IPS-20b (cell line): Measurements from ENCODE around the gene TARM1.
"Not testable (repeated sequence)": the region's sequence is repeated elsewhere in the genome, so short reads cannot be mapped to it uniquely, and the experiment has no call there.

Experiments used
- H3K27ac ChIP-seq: one replicate; pipeline ENCODE4 v1.5.1; 2013; ENCODE audit warnings: low read length
- H3K27me3 ChIP-seq: 2 replicates; pipeline ENCODE4 v1.6.1; 2013; ENCODE audit warnings: mild to moderate bottlenecking, low read length, inconsistent platforms; ENCODE audit not compliant: insufficient read depth
- H3K36me3 ChIP-seq: 2 replicates; pipeline ENCODE4 v1.6.1; 2013; ENCODE audit warnings: low read depth, mild to moderate bottlenecking, inconsistent platforms, low read length, moderate library complexity; ENCODE audit not compliant: insufficient read depth
- H3K4me1 ChIP-seq: 2 replicates; pipeline ENCODE4 v1.6.1; 2013; ENCODE audit warnings: mild to moderate bottlenecking, control low read depth, inconsistent platforms, low read length, moderate library complexity; ENCODE audit not compliant: insufficient read depth
- H3K4me3 ChIP-seq: 2 replicates; pipeline ENCODE4 v1.5.1; 2013; ENCODE audit warnings: mild to moderate bottlenecking, low read length, inconsistent platforms
- H3K9ac ChIP-seq: 2 replicates; pipeline ENCODE4 v1.6.1; 2013; ENCODE audit warnings: low read depth, mild to moderate bottlenecking, inconsistent platforms, low read length, moderate library complexity
- H3K9me3 ChIP-seq: 2 replicates; pipeline ENCODE4 v1.6.1; 2013; ENCODE audit warnings: mild to moderate bottlenecking, low read depth, low read length, inconsistent platforms; ENCODE audit not compliant: insufficient read depth

Gene TARM1

GRCh38 chr19:54095859-54096616 lies 14.9 kb upstream of the TARM1 start:
- H3K9me3 ChIP-seq, H3K4me1 ChIP-seq, H3K36me3 ChIP-seq, H3K27ac ChIP-seq, H3K9ac ChIP-seq: not testable (repeated sequence)
- Histone ChIP-seq H3K4me3 (peak overlapping the region; percentile 67; the same call in 1 of the 2 replicates), H3K27me3 (peaks cover 36% of the 10 kb centered on the region)

GRCh38 chr19:54095136-54095858 lies 14.1 kb upstream of the TARM1 start:
- H3K27ac ChIP-seq = no peak overlapping the region

GRCh38 chr19:54094426-54095000 lies 13.3 kb upstream of the TARM1 start:
- no peak overlapping the region for H3K27ac ChIP-seq
- H3K4me1 ChIP-seq = peaks cover 2% of the 10 kb centered on the region; the same call in 1 of the 2 replicates
- no peaks in the 10 kb centered on the region for H3K9me3 ChIP-seq
- no peak overlapping the region for H3K9ac ChIP-seq
- no peaks in the 10 kb centered on the region for H3K36me3 ChIP-seq
- peaks cover 36% of the 10 kb centered on the region for H3K27me3 ChIP-seq
- no peak overlapping the region for H3K4me3 ChIP-seq

More at GRCh38 chr19:54095136-54095858, 14.1 kb upstream of the TARM1 start:
- no peaks in the 10 kb centered on the region for H3K36me3 ChIP-seq
- H3K4me1 ChIP-seq = no peaks in the 10 kb centered on the region; the same call in 1 of the 2 replicates
- peak overlapping the region; percentile 67; the same call in 1 of the 2 replicates for H3K4me3 ChIP-seq
- peaks cover 36% of the 10 kb centered on the region for H3K27me3 ChIP-seq
- H3K9ac ChIP-seq = no peak overlapping the region; the same call in 1 of the 2 replicates
- H3K9me3 ChIP-seq = no peaks in the 10 kb centered on the region

GRCh38 chr19:54084410-54084809 lies 3.2 kb upstream of the TARM1 start:
- Histone ChIP-seq H3K36me3 (no peaks in the 10 kb centered on the region), H3K4me3 (no peak overlapping the region), H3K9me3 (peaks cover 14% of the 10 kb centered on the region; the same call in 1 of the 2 replicates), H3K27ac (no peak overlapping the region), H3K27me3 (no peaks in the 10 kb centered on the region), H3K9ac (no peak overlapping the region), H3K4me1 (peaks cover under 1% of the 10 kb centered on the region; the same call in 1 of the 2 replicates)

- H3K9me3 ChIP-seq = peaks cover 8% of the 10 kb centered on the region; the same call in 1 of the 2 replicates
- no peaks in the 10 kb centered on the region for H3K36me3 ChIP-seq
- H3K9ac ChIP-seq = no peak overlapping the region
- H3K4me1 ChIP-seq = no peaks in the 10 kb centered on the region
- H3K27ac ChIP-seq = no peak overlapping the region
- no peaks in the 10 kb centered on the region for H3K27me3 ChIP-seq
- no peak overlapping the region for H3K4me3 ChIP-seq
Observed at GRCh38 chr19:54077334-54077733, 3.8 kb downstream of the TARM1 start.

GRCh38 chr19:54074851-54075250 lies 6.3 kb downstream of the TARM1 start:
- no peaks in the 10 kb centered on the region for H3K36me3 ChIP-seq
- H3K27ac ChIP-seq = no peak overlapping the region
- no peaks in the 10 kb centered on the region for H3K4me1 ChIP-seq
- H3K4me3 ChIP-seq = no peak overlapping the region
- no peaks in the 10 kb centered on the region for H3K9me3 ChIP-seq
- H3K27me3 ChIP-seq = no peaks in the 10 kb centered on the region
- no peak overlapping the region for H3K9ac ChIP-seq

- no peaks in the 10 kb centered on the region for H3K27me3 ChIP-seq
- no peaks in the 10 kb centered on the region for H3K36me3 ChIP-seq
- H3K27ac ChIP-seq = no peak overlapping the region
- no peak overlapping the region for H3K9ac ChIP-seq
- H3K9me3 ChIP-seq = peaks cover 4% of the 10 kb centered on the region
- no peak overlapping the region for H3K4me3 ChIP-seq
- no peaks in the 10 kb centered on the region for H3K4me1 ChIP-seq
Observed at GRCh38 chr19:54073829-54074228, 7.3 kb downstream of the TARM1 start.

- no peaks in the 10 kb centered on the region for H3K36me3 ChIP-seq
Observed at GRCh38 chr19:54069470-54069869, 11.7 kb downstream of the TARM1 start.

GRCh38 chr19:54063350-54064116 lies 17.6 kb downstream of the TARM1 start, which contains the start of gene VSTM1:
TSS of gene VSTM1 (minus strand) at chr19:54063897. CDS start at chr19:54063777, 120 bp downstream.
- H3K9me3 ChIP-seq = no peaks in the 10 kb centered on the region
- H3K4me1 ChIP-seq = no peaks in the 10 kb centered on the region
- no peak within 1 kb of the TSS for H3K4me3 ChIP-seq
- no peak within 1 kb of the TSS for H3K9ac ChIP-seq
- no peak within 1 kb of the TSS for H3K27ac ChIP-seq
- no peaks in the 10 kb centered on the region for H3K27me3 ChIP-seq
- H3K36me3 ChIP-seq = no peaks in the 10 kb centered on the region

More at GRCh38 chr19:54069470-54069869, 11.7 kb downstream of the TARM1 start:
- H3K9ac ChIP-seq = no peak overlapping the region
- H3K9me3 ChIP-seq = peaks cover 4% of the 10 kb centered on the region
- no peaks in the 10 kb centered on the region for H3K27me3 ChIP-seq
- no peak overlapping the region for H3K27ac ChIP-seq
- no peaks in the 10 kb centered on the region for H3K4me1 ChIP-seq
- H3K4me3 ChIP-seq = no peak overlapping the region

- H3K27me3 ChIP-seq = no peaks in the 10 kb centered on the region
- H3K4me1 ChIP-seq = no peaks in the 10 kb centered on the region
- no peak overlapping the region for H3K4me3 ChIP-seq
- no peak overlapping the region for H3K9ac ChIP-seq
- no peaks in the 10 kb centered on the region for H3K9me3 ChIP-seq
- no peak overlapping the region for H3K27ac ChIP-seq
- H3K36me3 ChIP-seq = no peaks in the 10 kb centered on the region
Observed at GRCh38 chr19:54062643-54063042, 18.5 kb downstream of the TARM1 start.

GRCh38 chr19:54047616-54048015 lies 33.5 kb downstream of the TARM1 start:
- Histone ChIP-seq H3K36me3 (no peaks in the 10 kb centered on the region), H3K9me3 (no peaks in the 10 kb centered on the region), H3K9ac (no peak overlapping the region), H3K27me3 (no peaks in the 10 kb centered on the region), H3K4me1 (no peaks in the 10 kb centered on the region), H3K27ac (no peak overlapping the region), H3K4me3 (no peak overlapping the region)
